Measurements from ENCODE around the gene SREBF1. TPM values are rescaled to one million over a fixed set of nuclear protein-coding genes. Genes with fewer than 3 reads are reported as not detected.
"Not testable (repeated sequence)": the region's sequence is repeated elsewhere in the genome, so short reads cannot be mapped to it uniquely, and the experiment has no call there.

The SREBF1 gene
- total RNA-seq, 1 donor from 2014 or later: 167 TPM

DNA sequence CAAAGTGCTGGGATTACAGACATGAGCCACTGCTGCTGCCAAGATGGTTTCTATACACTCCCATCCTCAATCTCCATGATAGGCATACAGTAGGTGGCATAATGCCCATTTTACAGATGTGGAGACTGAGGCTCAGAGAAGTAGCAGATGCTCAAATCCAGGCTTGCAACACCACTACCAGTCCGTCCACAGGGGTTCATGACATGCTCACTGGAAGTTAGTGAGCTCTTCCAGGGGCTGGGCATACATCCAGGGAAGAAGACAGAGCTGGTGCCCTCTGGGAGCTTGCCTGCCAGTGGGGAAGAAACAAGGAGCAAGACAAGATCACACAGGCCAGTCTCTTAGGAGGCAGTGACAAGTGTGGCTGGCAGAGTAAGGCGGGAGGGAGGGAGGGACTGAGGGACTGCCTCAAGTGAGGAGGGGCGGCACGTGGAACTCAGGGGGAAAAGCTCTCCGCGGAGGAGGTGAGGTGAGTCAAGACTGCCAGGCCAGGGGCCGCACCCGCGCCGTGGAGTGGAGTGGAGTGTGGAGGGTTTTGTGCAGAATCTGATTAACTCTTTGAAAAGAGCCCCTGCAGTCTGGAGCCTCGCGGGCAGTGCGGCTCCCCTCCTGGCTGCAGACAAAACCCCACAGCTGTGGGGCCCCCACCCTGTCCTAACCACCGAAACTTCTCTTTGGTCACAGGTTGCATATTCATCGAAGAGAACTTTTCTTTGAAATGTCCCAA is 27.9 kb downstream of the SREBF1 start:
- no peak overlapping the region for H3K27ac Mint-ChIP-seq
- peaks cover 22% of the 10 kb centered on the region for H3K36me3 Mint-ChIP-seq (ENCODE audit: low read depth)
- no peaks in the 10 kb centered on the region for H3K27me3 Mint-ChIP-seq (ENCODE audit: insufficient read depth)
- H3K9me3 Mint-ChIP-seq: no peaks in the 10 kb centered on the region
- H3K4me1 Mint-ChIP-seq (ENCODE audit: low read depth): peaks cover 5% of the 10 kb centered on the region
- DNase-seq (ENCODE audit: low spot score): no peak
- intact Hi-C loops (cut with micrococcal nuclease): no loop called here
- H3K4me3 Mint-ChIP-seq: no peak overlapping the region

DNA sequence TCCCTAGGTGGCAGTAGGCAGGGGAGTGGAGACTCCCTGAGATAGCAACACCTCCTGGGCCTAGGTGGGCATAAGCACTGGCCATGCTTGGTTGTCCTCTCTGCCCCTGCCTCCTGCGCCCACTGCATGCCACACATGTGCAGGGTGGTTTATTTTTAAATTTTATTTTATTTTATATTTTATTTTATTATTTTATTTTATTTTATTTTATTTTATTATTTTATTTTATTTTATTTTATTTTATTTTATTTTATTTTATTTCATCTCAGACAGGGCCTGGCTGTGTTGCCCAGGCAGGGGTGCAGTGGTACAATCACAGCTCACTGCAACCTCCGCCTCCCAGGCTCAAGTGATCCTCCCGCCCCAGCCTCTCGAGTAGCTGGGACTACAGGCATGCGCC is 28.6 kb downstream of the SREBF1 start:
- H3K4me3 Mint-ChIP-seq; H3K27ac Mint-ChIP-seq; H3K4me1 Mint-ChIP-seq (ENCODE audit: low read depth); H3K27me3 Mint-ChIP-seq (ENCODE audit: insufficient read depth); DNase-seq (ENCODE audit: low spot score); intact Hi-C loops (cut with micrococcal nuclease); H3K9me3 Mint-ChIP-seq: not testable (repeated sequence)
- H3K36me3 Mint-ChIP-seq (ENCODE audit: low read depth): peaks cover 25% of the 10 kb centered on the region

DNA sequence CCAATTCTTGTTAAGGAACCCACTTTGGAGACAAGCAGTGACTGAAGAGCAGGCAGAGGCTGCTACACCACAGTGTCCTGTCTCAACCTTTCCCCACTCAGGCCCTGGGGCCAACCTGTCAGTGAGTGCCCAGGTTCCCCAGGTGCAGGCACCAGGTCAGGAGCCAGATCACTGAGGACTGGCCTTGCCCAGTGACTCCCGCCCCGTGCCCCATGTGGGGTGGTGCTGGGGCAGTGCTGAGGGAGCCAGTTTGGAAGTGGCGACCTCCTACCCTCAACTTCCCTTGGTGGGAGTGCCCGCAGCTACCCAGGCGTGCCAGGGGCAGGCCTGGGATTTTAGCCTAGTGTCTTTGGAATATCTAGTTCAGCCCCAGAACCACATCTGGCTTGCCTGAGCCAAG is 29.3 kb downstream of the SREBF1 start:
- no peak for DNase-seq (ENCODE audit: low spot score)
- intact Hi-C loops (cut with micrococcal nuclease): no loop called here
- H3K36me3 Mint-ChIP-seq (ENCODE audit: low read depth): peaks cover 25% of the 10 kb centered on the region
- no peak overlapping the region for H3K4me3 Mint-ChIP-seq
- H3K4me1 Mint-ChIP-seq (ENCODE audit: low read depth): peaks cover 5% of the 10 kb centered on the region
- H3K27ac Mint-ChIP-seq: no peak overlapping the region
- no peaks in the 10 kb centered on the region for H3K9me3 Mint-ChIP-seq
- H3K27me3 Mint-ChIP-seq (ENCODE audit: insufficient read depth): no peaks in the 10 kb centered on the region

DNA sequence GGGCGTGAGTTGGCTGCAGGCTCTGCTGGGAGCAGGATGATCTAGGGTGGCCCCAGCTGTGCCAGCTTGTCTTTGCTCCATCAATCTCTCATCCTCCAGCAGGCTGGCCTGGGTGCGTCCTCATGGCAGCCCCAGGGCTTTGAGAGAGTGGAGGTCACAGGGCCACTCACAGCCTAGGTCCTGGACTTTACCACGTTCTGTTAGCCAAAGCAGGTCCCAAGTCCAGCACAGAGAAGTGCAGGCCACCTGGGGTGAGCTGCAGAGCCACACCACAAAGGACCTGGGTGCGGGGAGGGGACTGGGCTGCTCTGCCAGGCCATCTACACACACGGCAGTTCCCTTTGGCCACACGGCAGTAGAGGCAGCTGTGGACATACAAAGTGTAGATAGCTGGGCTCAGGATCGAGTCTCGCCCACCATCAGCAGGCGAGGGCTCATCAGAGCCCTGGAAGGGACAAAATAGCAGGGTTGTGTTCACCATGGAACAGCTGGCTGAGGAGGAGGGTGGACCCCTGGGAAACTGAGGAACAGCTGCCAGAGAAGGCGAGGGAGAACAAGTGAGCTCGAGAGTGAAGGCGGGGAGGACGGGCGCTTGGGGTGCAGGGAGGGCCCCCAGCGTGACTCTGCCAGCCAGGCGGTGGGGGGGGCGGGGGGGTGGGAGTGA is 30.0 kb downstream of the SREBF1 start:
- intact Hi-C loops (cut with micrococcal nuclease): no loop called here
- H3K4me1 Mint-ChIP-seq (ENCODE audit: low read depth): peaks cover 5% of the 10 kb centered on the region
- H3K27ac Mint-ChIP-seq: no peak overlapping the region
- no peak overlapping the region for H3K4me3 Mint-ChIP-seq
- no peaks in the 10 kb centered on the region for H3K9me3 Mint-ChIP-seq
- no peak for DNase-seq (ENCODE audit: low spot score)
- no peaks in the 10 kb centered on the region for H3K27me3 Mint-ChIP-seq (ENCODE audit: insufficient read depth)
- H3K36me3 Mint-ChIP-seq (ENCODE audit: low read depth): peaks cover 18% of the 10 kb centered on the region

GRCh38 chr17:17806035-17806434 is 30.8 kb downstream of the SREBF1 start:
- intact Hi-C loops (cut with micrococcal nuclease): no loop called here
- peak overlapping the region; percentile 52 for H3K27ac Mint-ChIP-seq

DNA sequence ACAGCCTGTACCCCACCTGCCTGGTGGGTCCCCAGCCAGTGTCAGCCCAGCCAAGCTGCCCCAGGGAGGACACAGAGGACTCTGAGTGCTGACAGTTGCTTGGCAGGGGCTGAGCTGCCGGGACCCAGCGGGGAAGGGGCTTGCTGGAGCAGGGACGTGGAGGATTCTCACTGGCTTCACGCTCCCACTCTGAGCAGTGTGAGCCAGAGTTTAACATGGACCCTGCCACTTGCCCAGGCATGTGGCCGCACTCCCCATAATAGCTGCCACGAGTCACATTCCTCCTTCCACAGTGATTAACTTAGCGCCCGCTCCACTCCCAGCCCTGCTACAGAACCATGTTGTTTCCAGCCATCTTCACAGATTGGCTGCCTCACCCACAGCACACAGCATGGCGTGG is 31.2 kb downstream of the SREBF1 start:
- DNase-seq (ENCODE audit: low spot score): no peak
- Mint-ChIP-seq H3K27me3 (ENCODE audit: insufficient read depth) (no peaks in the 10 kb centered on the region), H3K9me3 (no peaks in the 10 kb centered on the region), H3K27ac (peak overlapping the region; percentile 52), H3K4me3 (no peak overlapping the region), H3K36me3 (ENCODE audit: low read depth) (peaks cover 14% of the 10 kb centered on the region), H3K4me1 (ENCODE audit: low read depth) (peaks cover 5% of the 10 kb centered on the region)
- intact Hi-C loops (cut with micrococcal nuclease): no loop called here

More at GRCh38 chr17:17806035-17806434, 30.8 kb downstream of the SREBF1 start:
- Mint-ChIP-seq H3K9me3 (no peaks in the 10 kb centered on the region), H3K27me3 (ENCODE audit: insufficient read depth) (no peaks in the 10 kb centered on the region), H3K4me1 (ENCODE audit: low read depth) (peaks cover 5% of the 10 kb centered on the region), H3K36me3 (ENCODE audit: low read depth) (peaks cover 16% of the 10 kb centered on the region), H3K4me3 (no peak overlapping the region)
- no peak for DNase-seq (ENCODE audit: low spot score)

DNA sequence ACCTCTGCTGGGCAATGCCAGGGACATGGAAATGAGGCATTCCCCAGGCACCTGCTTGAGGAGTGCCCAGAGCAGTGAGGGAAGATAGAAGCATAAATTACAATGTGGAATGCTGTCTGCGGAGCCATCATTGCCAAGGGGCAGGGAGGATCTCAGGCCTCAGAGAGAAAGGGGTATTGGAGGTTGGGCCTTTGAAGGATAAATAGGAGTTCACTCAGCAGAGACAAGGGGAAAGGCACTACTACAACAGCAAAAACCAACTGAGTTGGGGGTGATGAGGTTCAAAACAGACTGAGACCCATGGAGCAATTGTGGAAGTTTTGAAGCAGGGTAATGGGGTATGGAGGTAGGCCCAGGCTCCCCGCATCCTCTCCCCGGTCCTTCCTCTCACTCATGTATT is 32.8 kb downstream of the SREBF1 start:
- Mint-ChIP-seq H3K36me3 (ENCODE audit: low read depth) (peaks cover 14% of the 10 kb centered on the region), H3K4me3 (no peak overlapping the region), H3K27ac (peak overlapping the region; percentile 70), H3K27me3 (ENCODE audit: insufficient read depth) (no peaks in the 10 kb centered on the region), H3K9me3 (no peaks in the 10 kb centered on the region), H3K4me1 (ENCODE audit: low read depth) (peaks cover 5% of the 10 kb centered on the region)
- intact Hi-C loops (cut with micrococcal nuclease): no loop called here
- DNase-seq (ENCODE audit: low spot score): no peak

- peaks cover 13% of the 10 kb centered on the region for H3K36me3 Mint-ChIP-seq (ENCODE audit: low read depth)
- H3K27me3 Mint-ChIP-seq (ENCODE audit: insufficient read depth): no peaks in the 10 kb centered on the region
- H3K9me3 Mint-ChIP-seq: no peaks in the 10 kb centered on the region
- intact Hi-C loops (cut with micrococcal nuclease): no loop called here
- no peak overlapping the region for H3K4me3 Mint-ChIP-seq
- no peak for DNase-seq (ENCODE audit: low spot score)
- no peak overlapping the region for H3K27ac Mint-ChIP-seq
- no peaks in the 10 kb centered on the region for H3K4me1 Mint-ChIP-seq (ENCODE audit: low read depth)
Measured at GRCh38 chr17:17801800-17802481, 34.8 kb downstream of the SREBF1 start.

- intact Hi-C loops (cut with micrococcal nuclease): no loop called here
- Mint-ChIP-seq H3K9me3 (no peaks in the 10 kb centered on the region), H3K4me3 (no peak overlapping the region), H3K36me3 (ENCODE audit: low read depth) (peaks cover 6% of the 10 kb centered on the region), H3K27ac (no peak overlapping the region), H3K27me3 (ENCODE audit: insufficient read depth) (no peaks in the 10 kb centered on the region), H3K4me1 (ENCODE audit: low read depth) (no peaks in the 10 kb centered on the region)
- no peak for DNase-seq (ENCODE audit: low spot score)
Measured at GRCh38 chr17:17800504-17801021, 36.2 kb downstream of the SREBF1 start.

DNA sequence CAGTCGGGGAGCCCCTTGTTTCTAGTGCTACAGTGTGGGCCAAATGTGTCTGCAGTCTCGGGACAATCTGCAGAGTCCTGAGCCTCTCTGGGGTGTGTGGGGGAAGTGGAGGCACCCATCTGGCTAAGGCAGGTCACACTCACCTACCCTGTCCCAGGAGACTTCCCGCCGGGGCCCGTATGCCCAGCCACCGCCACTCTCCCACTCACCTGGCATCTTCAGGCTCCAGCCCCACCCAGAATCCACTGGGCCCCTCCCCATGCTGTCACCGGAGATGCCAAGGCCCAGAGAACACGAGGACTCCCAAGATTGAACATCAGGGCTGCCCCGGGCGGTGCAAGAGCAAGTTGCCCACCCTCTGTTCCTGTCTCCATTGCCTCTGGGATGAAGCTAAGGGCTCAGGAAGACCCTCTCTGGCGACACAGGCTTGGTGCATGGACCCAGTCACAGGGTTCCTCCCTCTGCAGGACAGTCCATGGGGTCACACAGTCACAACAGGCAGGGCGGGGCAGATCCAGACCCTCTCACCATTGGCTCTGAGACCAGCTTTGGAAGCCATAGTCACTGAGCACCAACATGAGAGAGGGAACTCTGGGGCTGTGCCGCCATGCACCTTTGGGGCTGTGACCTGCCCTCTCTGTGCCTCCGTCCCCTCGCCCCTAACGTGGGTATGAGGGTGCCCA is 38.1 kb downstream of the SREBF1 start:
- DNase-seq (ENCODE audit: low spot score): no peak
- H3K4me1 Mint-ChIP-seq (ENCODE audit: low read depth): peaks cover 4% of the 10 kb centered on the region
- no peaks in the 10 kb centered on the region for H3K27me3 Mint-ChIP-seq (ENCODE audit: insufficient read depth)
- no peak overlapping the region for H3K27ac Mint-ChIP-seq
- no peak overlapping the region for H3K4me3 Mint-ChIP-seq
- H3K9me3 Mint-ChIP-seq: no peaks in the 10 kb centered on the region
- intact Hi-C loops (cut with micrococcal nuclease): no loop called here
- H3K36me3 Mint-ChIP-seq (ENCODE audit: low read depth): peaks cover 7% of the 10 kb centered on the region

GRCh38 chr17:17798010-17798556 is 38.7 kb downstream of the SREBF1 start:
- no peak for DNase-seq (ENCODE audit: low spot score)
- H3K4me3 Mint-ChIP-seq: no peak overlapping the region
- H3K27me3 Mint-ChIP-seq (ENCODE audit: insufficient read depth): no peaks in the 10 kb centered on the region
- intact Hi-C loops (cut with micrococcal nuclease): no loop called here
- no peak overlapping the region for H3K27ac Mint-ChIP-seq
- H3K4me1 Mint-ChIP-seq (ENCODE audit: low read depth): peaks cover 10% of the 10 kb centered on the region
- H3K9me3 Mint-ChIP-seq: no peaks in the 10 kb centered on the region
- H3K36me3 Mint-ChIP-seq (ENCODE audit: low read depth): peaks cover 10% of the 10 kb centered on the region

GRCh38 chr17:17797119-17797809 is 39.5 kb downstream of the SREBF1 start:
- Mint-ChIP-seq H3K4me3 (no peak overlapping the region), H3K27me3 (ENCODE audit: insufficient read depth) (no peaks in the 10 kb centered on the region), H3K4me1 (ENCODE audit: low read depth) (peaks cover 18% of the 10 kb centered on the region), H3K36me3 (ENCODE audit: low read depth) (peaks cover 10% of the 10 kb centered on the region), H3K27ac (no peak overlapping the region), H3K9me3 (no peaks in the 10 kb centered on the region)
- intact Hi-C loops (cut with micrococcal nuclease): no loop called here
- DNase-seq (ENCODE audit: low spot score): no peak

Measured in activated T-helper 1 cell treated with anti-CD3 and anti-CD28 coated beads, Interleukin-12 subunit alpha, Interleukin-12 subunit beta, Interleukin-2, Interleukin-4 antibody, amounts not matched to agents 30 ng/mL and 10 ng/mL and 1 ng/mL, durations not matched to agents 14 hours and 24 hours and 36 hours (primary cell).